MG63 (cell line): ENCODE measurements around the gene KRT82. TPM values are rescaled to one million over a fixed set of nuclear protein-coding genes. Genes with fewer than 3 reads are reported as not detected.

ENCODE experiments used
- DNase-seq: peaks from one replicate; pipeline ENCODE4 v3.0.0-alpha.2; 2020
- H3K27me3 ChIP-seq: fragments of 250-450 bp; sonication (Bioruptor Pico); 2 replicates; pipeline ENCODE4 v1.5.1; 2020; ENCODE audit warnings: mild to moderate bottlenecking, moderate library complexity
- H3K36me3 ChIP-seq: fragments of 250-450 bp; sonication (Bioruptor Pico); 2 replicates; pipeline ENCODE4 v1.5.1; 2020; ENCODE audit warnings: mild to moderate bottlenecking, moderate library complexity
- H3K4me3 ChIP-seq: fragments of 250-450 bp; sonication (Bioruptor Pico); 2 replicates; pipeline ENCODE4 v1.5.1; 2020; ENCODE audit warnings: mild to moderate bottlenecking, moderate library complexity
- H3K9me3 ChIP-seq: fragments of 250-450 bp; sonication (Bioruptor Pico); 2 replicates; pipeline ENCODE4 v1.5.1; 2020; ENCODE audit warnings: mild to moderate bottlenecking, moderate library complexity
- total RNA-seq: library from RNA; depleted of rRNA; stranded (reverse); fragments of >200 nt; shearing (Covaris generic); gene quantifications from 2 replicates; pipeline ENCODE4 v1.2.3, GENCODE V29; 2014; ENCODE audit warnings: low replicate concordance

KRT82 gene
- total RNA-seq, 1 experiment from 2014 or later, result not detected

GRCh38 chr12:52361553-52361952 lies 44.6 kb downstream of the KRT82 start:
- DNase-seq, result no peak
- H3K9me3 ChIP-seq, result no peaks in the 10 kb centered on the region
- no peak overlapping the region for H3K4me3 ChIP-seq
- H3K27me3 ChIP-seq, result no peaks in the 10 kb centered on the region
- no peaks in the 10 kb centered on the region for H3K36me3 ChIP-seq

GRCh38 chr12:52360663-52361271 lies 45.4 kb downstream of the KRT82 start:
- Histone ChIP-seq H3K9me3 (no peaks in the 10 kb centered on the region), H3K4me3 (no peak overlapping the region), H3K36me3 (no peaks in the 10 kb centered on the region), H3K27me3 (no peaks in the 10 kb centered on the region)
- no peak for DNase-seq

GRCh38 chr12:52360106-52360662 lies 46.0 kb downstream of the KRT82 start:
- Histone ChIP-seq H3K9me3 (no peaks in the 10 kb centered on the region), H3K27me3 (no peaks in the 10 kb centered on the region), H3K4me3 (no peak overlapping the region), H3K36me3 (no peaks in the 10 kb centered on the region)
- no peak for DNase-seq

GRCh38 chr12:52359621-52360061 lies 46.5 kb downstream of the KRT82 start:
- H3K36me3 ChIP-seq, result no peaks in the 10 kb centered on the region
- no peaks in the 10 kb centered on the region for H3K9me3 ChIP-seq
- no peak overlapping the region for H3K4me3 ChIP-seq
- DNase-seq, result peak; percentile 41
- H3K27me3 ChIP-seq, result no peaks in the 10 kb centered on the region

GRCh38 chr12:52358575-52359350 lies 47.4 kb downstream of the KRT82 start:
- Histone ChIP-seq H3K4me3 (no peak overlapping the region), H3K36me3 (no peaks in the 10 kb centered on the region), H3K27me3 (no peaks in the 10 kb centered on the region), H3K9me3 (no peaks in the 10 kb centered on the region)
- DNase-seq, result no peak

- no peak for DNase-seq
- Histone ChIP-seq H3K36me3 (no peaks in the 10 kb centered on the region), H3K9me3 (no peaks in the 10 kb centered on the region), H3K27me3 (no peaks in the 10 kb centered on the region), H3K4me3 (no peak overlapping the region)
These were observed 49.2 kb downstream of the KRT82 start for GRCh38 chr12:52356762-52357580.

GRCh38 chr12:52356031-52356761 lies 49.9 kb downstream of the KRT82 start:
- no peaks in the 10 kb centered on the region for H3K9me3 ChIP-seq
- no peaks in the 10 kb centered on the region for H3K36me3 ChIP-seq
- no peak for DNase-seq
- H3K27me3 ChIP-seq, result no peaks in the 10 kb centered on the region
- H3K4me3 ChIP-seq, result no peak overlapping the region

- Histone ChIP-seq H3K9me3 (no peaks in the 10 kb centered on the region), H3K36me3 (no peaks in the 10 kb centered on the region), H3K4me3 (no peak overlapping the region), H3K27me3 (no peaks in the 10 kb centered on the region)
- no peak for DNase-seq
These were observed 51.0 kb downstream of the KRT82 start for GRCh38 chr12:52355176-52355575.

- H3K9me3 ChIP-seq, result no peaks in the 10 kb centered on the region
These were observed 51.9 kb downstream of the KRT82 start for GRCh38 chr12:52354200-52354599.

GRCh38 chr12:52353766-52354165 lies 52.4 kb downstream of the KRT82 start:
- no peak for DNase-seq
- Histone ChIP-seq H3K27me3 (no peaks in the 10 kb centered on the region), H3K36me3 (no peaks in the 10 kb centered on the region), H3K4me3 (no peak overlapping the region), H3K9me3 (no peaks in the 10 kb centered on the region)

More at GRCh38 chr12:52354200-52354599, 51.9 kb downstream of the KRT82 start:
- no peak for DNase-seq
- no peaks in the 10 kb centered on the region for H3K27me3 ChIP-seq
- H3K4me3 ChIP-seq, result no peak overlapping the region
- H3K36me3 ChIP-seq, result no peaks in the 10 kb centered on the region

GRCh38 chr12:52352951-52353350 lies 53.2 kb downstream of the KRT82 start:
- Histone ChIP-seq H3K9me3 (no peaks in the 10 kb centered on the region), H3K27me3 (no peaks in the 10 kb centered on the region), H3K36me3 (no peaks in the 10 kb centered on the region), H3K4me3 (no peak overlapping the region)
- DNase-seq, result no peak

- H3K36me3 ChIP-seq, result no peaks in the 10 kb centered on the region
- no peaks in the 10 kb centered on the region for H3K27me3 ChIP-seq
- peak; percentile 60 for DNase-seq
- H3K4me3 ChIP-seq, result no peak overlapping the region
- H3K9me3 ChIP-seq, result no peaks in the 10 kb centered on the region
These were observed 54.7 kb downstream of the KRT82 start for GRCh38 chr12:52351196-52352059.

- no peak for DNase-seq
- no peaks in the 10 kb centered on the region for H3K36me3 ChIP-seq
- no peaks in the 10 kb centered on the region for H3K9me3 ChIP-seq
- H3K4me3 ChIP-seq, result no peak overlapping the region
- H3K27me3 ChIP-seq, result no peaks in the 10 kb centered on the region
These were observed 55.3 kb downstream of the KRT82 start for GRCh38 chr12:52350786-52351185.

GRCh38 chr12:52350021-52350620 lies 56.0 kb downstream of the KRT82 start:
- Histone ChIP-seq H3K4me3 (no peak overlapping the region), H3K36me3 (no peaks in the 10 kb centered on the region), H3K27me3 (no peaks in the 10 kb centered on the region), H3K9me3 (no peaks in the 10 kb centered on the region)
- DNase-seq, result no peak

GRCh38 chr12:52349196-52349595 lies 56.9 kb downstream of the KRT82 start:
- Histone ChIP-seq H3K36me3 (no peaks in the 10 kb centered on the region), H3K9me3 (no peaks in the 10 kb centered on the region), H3K27me3 (no peaks in the 10 kb centered on the region), H3K4me3 (no peak overlapping the region)
- DNase-seq, result no peak
